Mesendoderm (in vitro differentiated cells): ENCODE results near the gene TRMT61B.

Experiments
- DNase-seq: peaks from one replicate; pipeline ENCODE4 v3.0.0; 2013
- H2AK5ac ChIP-seq: 2 replicates; pipeline ENCODE4 v1.6.1; 2013; ENCODE audit warnings: low read length, inconsistent platforms
- H2BK120ac ChIP-seq: 2 replicates; pipeline ENCODE4 v1.6.1; 2013; ENCODE audit warnings: low read depth, mild to moderate bottlenecking, low read length, moderate library complexity, mixed read lengths
- H2BK15ac ChIP-seq: replicated peaks from 2 replicates; pipeline ENCODE4 v1.6.1; 2013; ENCODE audit warnings: low read depth, mild to moderate bottlenecking, moderate library complexity
- H2BK5ac ChIP-seq: 2 replicates; pipeline ENCODE4 v1.6.1; 2013; ENCODE audit warnings: low read length, inconsistent platforms
- H3K18ac ChIP-seq: 2 replicates; pipeline ENCODE4 v1.6.1; 2013; ENCODE audit warnings: mild to moderate bottlenecking, low read length, mixed read lengths
- H3K23ac ChIP-seq: one replicate; pipeline ENCODE4 v1.6.1; 2013; ENCODE audit warnings: low read length
- H3K27ac ChIP-seq: 2 replicates; pipeline ENCODE4 v1.5.1; 2013; ENCODE audit warnings: low read depth, mild to moderate bottlenecking, inconsistent platforms, low read length, moderate library complexity
- H3K27me3 ChIP-seq: 2 replicates; pipeline ENCODE4 v1.6.1; 2013; ENCODE audit warnings: low read length, control low read depth, mild to moderate bottlenecking, inconsistent platforms; ENCODE audit not compliant: insufficient read depth, poor library complexity
- H3K36me3 ChIP-seq: 2 replicates; pipeline ENCODE4 v1.6.1; 2013; ENCODE audit warnings: low read length, inconsistent platforms; ENCODE audit not compliant: control insufficient read depth, insufficient read depth
- H3K4ac ChIP-seq: one replicate; pipeline ENCODE4 v1.6.1; 2013; ENCODE audit warnings: low read depth, mild to moderate bottlenecking, low read length, moderate library complexity
- H3K4me1 ChIP-seq: 2 replicates; pipeline ENCODE4 v1.6.1; 2013; ENCODE audit warnings: low read depth, low read length, inconsistent platforms; ENCODE audit not compliant: control insufficient read depth
- H3K4me2 ChIP-seq: 2 replicates; pipeline ENCODE4 v1.6.1; 2013; ENCODE audit warnings: low read length
- H3K4me3 ChIP-seq: 2 replicates; pipeline ENCODE4 v1.5.1; 2013; ENCODE audit warnings: mild to moderate bottlenecking, low read length
- H3K56ac ChIP-seq: one replicate; pipeline ENCODE4 v1.6.1; 2013; ENCODE audit warnings: low read length
- H3K79me1 ChIP-seq: 2 replicates; pipeline ENCODE4 v1.6.1; 2013; ENCODE audit warnings: low read length, inconsistent platforms
- H3K79me2 ChIP-seq: 2 replicates; pipeline ENCODE4 v1.6.1; 2013; ENCODE audit warnings: mild to moderate bottlenecking, low read length; ENCODE audit not compliant: control insufficient read depth, insufficient read depth
- H3K9ac ChIP-seq: 2 replicates; pipeline ENCODE4 v1.6.1; 2013; ENCODE audit warnings: low read length, inconsistent platforms
- H4K5ac ChIP-seq: one replicate; pipeline ENCODE4 v1.6.1; 2013; ENCODE audit warnings: low read length
- H4K8ac ChIP-seq: one replicate; pipeline ENCODE4 v1.6.1; 2013; ENCODE audit warnings: low read depth, mild to moderate bottlenecking, control low read depth, low read length, moderate library complexity
- WGBS: extraction: QIAGEN DNeasy Blood & Tissue Kit; methylation state at CpG from one replicate; pipeline ENCODE4 v1.1.7; 2013; ENCODE audit warnings: low lambda C conversion rate, missing lambda C conversion rate; ENCODE audit not compliant: insufficient coverage; ENCODE audit errors: extremely low coverage; 5-methylcytosine and 5-hydroxymethylcytosine counted together

The TRMT61B gene

GRCh38 chr2:28855193-28855592 lies 14.9 kb downstream of the TRMT61B start:
- Histone ChIP-seq H3K4me2 (no peak overlapping the region), H3K79me1 (no peaks in the 10 kb centered on the region), H3K4me3 (no peak overlapping the region), H4K8ac (no peak overlapping the region), H3K18ac (no peak overlapping the region), H3K4me1 (no peaks in the 10 kb centered on the region), H3K4ac (no peak overlapping the region), H3K79me2 (no peaks in the 10 kb centered on the region), H2AK5ac (no peak overlapping the region), H3K36me3 (peaks cover under 1% of the 10 kb centered on the region), H2BK15ac (no peak overlapping the region), H3K56ac (no peak overlapping the region), H4K5ac (no peak overlapping the region), H3K27ac (no peak overlapping the region), H2BK120ac (no peak overlapping the region), H3K23ac (no peak overlapping the region), H3K27me3 (no peaks in the 10 kb centered on the region), H2BK5ac (no peak overlapping the region), H3K9ac (no peak overlapping the region)
- DNase-seq: no peak
- no CpG with 5 or more reads among the region's 1 CpG for WGBS

DNA sequence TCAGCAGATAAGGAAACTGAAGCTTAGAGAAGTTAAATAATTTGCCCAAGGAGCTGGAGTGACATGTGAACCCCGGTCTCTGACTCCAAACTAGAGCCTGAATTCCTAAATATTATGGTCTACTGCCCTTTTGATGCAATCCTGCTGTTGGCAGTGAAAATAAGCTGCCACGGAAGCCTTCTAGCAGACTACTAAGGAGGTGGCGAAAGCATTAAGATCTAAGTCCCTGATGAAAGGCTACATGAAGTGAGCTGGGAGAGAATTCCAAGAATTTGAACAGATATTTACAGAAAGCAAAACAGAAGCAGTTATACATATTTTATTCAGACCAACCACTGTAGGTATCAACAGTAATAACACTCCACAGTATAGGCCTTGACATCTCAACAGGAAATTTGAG lies 28.1 kb downstream of the TRMT61B start:
- Histone ChIP-seq H3K4ac (no peak overlapping the region), H3K4me1 (no peaks in the 10 kb centered on the region), H3K23ac (no peak overlapping the region), H2BK5ac (no peak overlapping the region), H2BK15ac (no peak overlapping the region), H3K4me3 (no peak overlapping the region), H3K4me2 (no peak overlapping the region), H4K8ac (no peak overlapping the region), H3K79me2 (no peaks in the 10 kb centered on the region), H3K27ac (no peak overlapping the region), H2BK120ac (no peak overlapping the region), H3K27me3 (no peaks in the 10 kb centered on the region), H3K56ac (no peak overlapping the region), H3K79me1 (no peaks in the 10 kb centered on the region), H3K36me3 (no peaks in the 10 kb centered on the region), H3K18ac (no peak overlapping the region), H3K9ac (no peak overlapping the region), H2AK5ac (no peak overlapping the region), H4K5ac (no peak overlapping the region)
- no CpG with 5 or more reads among the region's 3 CpGs for WGBS
- DNase-seq: no peak

- Histone ChIP-seq H3K23ac (no peak overlapping the region), H3K79me2 (no peaks in the 10 kb centered on the region)
These were observed 31.1 kb downstream of the TRMT61B start for GRCh38 chr2:28838971-28839370.

DNA sequence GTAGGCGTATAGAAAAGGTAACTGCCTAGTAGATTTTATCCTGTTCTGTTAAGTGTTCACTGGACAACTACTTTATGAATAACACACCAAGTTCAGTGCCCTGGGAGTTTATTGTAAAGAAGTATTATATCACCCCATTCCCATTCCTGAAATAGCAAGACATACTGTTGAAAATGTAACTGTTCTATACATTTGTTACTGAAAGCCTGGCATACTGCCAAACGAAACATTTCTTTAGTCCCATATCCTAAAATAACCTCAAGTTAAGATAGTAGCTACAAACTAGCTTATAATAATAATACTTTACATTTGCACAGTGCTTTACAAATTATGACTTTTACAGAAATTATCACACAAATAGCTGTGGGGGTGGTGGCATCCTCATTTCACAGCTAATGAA lies 34.3 kb downstream of the TRMT61B start:
- H3K27ac ChIP-seq: no peak overlapping the region
- H2BK120ac ChIP-seq: no peak overlapping the region
- no peak overlapping the region for H3K4me2 ChIP-seq
- H3K79me1 ChIP-seq: no peaks in the 10 kb centered on the region
- WGBS: no CpG with 5 or more reads among the region's 2 CpGs
- H3K18ac ChIP-seq: no peak overlapping the region
- H2BK15ac ChIP-seq: no peak overlapping the region
- H3K4me3 ChIP-seq: no peak overlapping the region
- no peak overlapping the region for H2BK5ac ChIP-seq
- H3K27me3 ChIP-seq: no peaks in the 10 kb centered on the region
- no peaks in the 10 kb centered on the region for H3K79me2 ChIP-seq
- no peak for DNase-seq
- H3K36me3 ChIP-seq: no peaks in the 10 kb centered on the region
- no peak overlapping the region for H2AK5ac ChIP-seq
- no peak overlapping the region for H4K5ac ChIP-seq
- H4K8ac ChIP-seq: no peak overlapping the region
- H3K23ac ChIP-seq: no peak overlapping the region
- H3K4ac ChIP-seq: no peak overlapping the region
- no peak overlapping the region for H3K9ac ChIP-seq
- H3K56ac ChIP-seq: no peak overlapping the region
- H3K4me1 ChIP-seq: no peaks in the 10 kb centered on the region

More at GRCh38 chr2:28838971-28839370, 31.1 kb downstream of the TRMT61B start:
- H2BK5ac ChIP-seq: no peak overlapping the region
- no peak overlapping the region for H3K4me2 ChIP-seq
- no peak overlapping the region for H2AK5ac ChIP-seq
- no peaks in the 10 kb centered on the region for H3K27me3 ChIP-seq
- H3K4ac ChIP-seq: no peak overlapping the region
- no peak overlapping the region for H4K8ac ChIP-seq
- no peak overlapping the region for H2BK15ac ChIP-seq
- no peak overlapping the region for H3K9ac ChIP-seq
- no peak overlapping the region for H3K56ac ChIP-seq
- H3K4me3 ChIP-seq: no peak overlapping the region
- H2BK120ac ChIP-seq: no peak overlapping the region
- no peaks in the 10 kb centered on the region for H3K36me3 ChIP-seq
- H3K4me1 ChIP-seq: no peaks in the 10 kb centered on the region
- no peak overlapping the region for H3K27ac ChIP-seq
- no peaks in the 10 kb centered on the region for H3K79me1 ChIP-seq
- no peak overlapping the region for H3K18ac ChIP-seq
- DNase-seq: no peak
- WGBS: no CpG with 5 or more reads among the region's 2 CpGs
- H4K5ac ChIP-seq: no peak overlapping the region

- Histone ChIP-seq H2BK15ac (no peak overlapping the region), H2BK120ac (no peak overlapping the region), H3K23ac (no peak overlapping the region), H4K8ac (no peak overlapping the region), H3K79me1 (no peaks in the 10 kb centered on the region), H3K36me3 (no peaks in the 10 kb centered on the region), H3K4me1 (no peaks in the 10 kb centered on the region), H4K5ac (no peak overlapping the region), H2AK5ac (no peak overlapping the region), H3K18ac (no peak overlapping the region), H3K4ac (no peak overlapping the region), H3K4me2 (no peak overlapping the region), H3K56ac (no peak overlapping the region), H3K27ac (no peak overlapping the region), H2BK5ac (no peak overlapping the region), H3K4me3 (no peak overlapping the region), H3K27me3 (no peaks in the 10 kb centered on the region), H3K9ac (no peak overlapping the region), H3K79me2 (no peaks in the 10 kb centered on the region)
- DNase-seq: no peak
- no CpG with 5 or more reads among the region's 2 CpGs for WGBS
These were observed 36.2 kb downstream of the TRMT61B start for GRCh38 chr2:28833740-28834470.

GRCh38 chr2:28828382-28828781 lies 41.7 kb downstream of the TRMT61B start:
- no peaks in the 10 kb centered on the region for H3K79me1 ChIP-seq
- H3K9ac ChIP-seq: no peak overlapping the region
- H2BK15ac ChIP-seq: no peak overlapping the region
- H2BK120ac ChIP-seq: no peak overlapping the region
- no CpG with 5 or more reads among the region's 2 CpGs for WGBS
- H3K18ac ChIP-seq: no peak overlapping the region
- H3K4me2 ChIP-seq: no peak overlapping the region
- no peak overlapping the region for H3K27ac ChIP-seq
- DNase-seq: no peak
- H3K4ac ChIP-seq: no peak overlapping the region
- no peak overlapping the region for H2BK5ac ChIP-seq
- H3K4me1 ChIP-seq: no peaks in the 10 kb centered on the region
- H4K5ac ChIP-seq: no peak overlapping the region
- H3K27me3 ChIP-seq: no peaks in the 10 kb centered on the region
- H4K8ac ChIP-seq: no peak overlapping the region
- no peaks in the 10 kb centered on the region for H3K79me2 ChIP-seq
- H3K23ac ChIP-seq: no peak overlapping the region
- no peak overlapping the region for H3K4me3 ChIP-seq
- no peak overlapping the region for H3K56ac ChIP-seq
- H2AK5ac ChIP-seq: no peak overlapping the region
- H3K36me3 ChIP-seq: no peaks in the 10 kb centered on the region
